Measurements from ENCODE around the gene GPX4.

DNA sequence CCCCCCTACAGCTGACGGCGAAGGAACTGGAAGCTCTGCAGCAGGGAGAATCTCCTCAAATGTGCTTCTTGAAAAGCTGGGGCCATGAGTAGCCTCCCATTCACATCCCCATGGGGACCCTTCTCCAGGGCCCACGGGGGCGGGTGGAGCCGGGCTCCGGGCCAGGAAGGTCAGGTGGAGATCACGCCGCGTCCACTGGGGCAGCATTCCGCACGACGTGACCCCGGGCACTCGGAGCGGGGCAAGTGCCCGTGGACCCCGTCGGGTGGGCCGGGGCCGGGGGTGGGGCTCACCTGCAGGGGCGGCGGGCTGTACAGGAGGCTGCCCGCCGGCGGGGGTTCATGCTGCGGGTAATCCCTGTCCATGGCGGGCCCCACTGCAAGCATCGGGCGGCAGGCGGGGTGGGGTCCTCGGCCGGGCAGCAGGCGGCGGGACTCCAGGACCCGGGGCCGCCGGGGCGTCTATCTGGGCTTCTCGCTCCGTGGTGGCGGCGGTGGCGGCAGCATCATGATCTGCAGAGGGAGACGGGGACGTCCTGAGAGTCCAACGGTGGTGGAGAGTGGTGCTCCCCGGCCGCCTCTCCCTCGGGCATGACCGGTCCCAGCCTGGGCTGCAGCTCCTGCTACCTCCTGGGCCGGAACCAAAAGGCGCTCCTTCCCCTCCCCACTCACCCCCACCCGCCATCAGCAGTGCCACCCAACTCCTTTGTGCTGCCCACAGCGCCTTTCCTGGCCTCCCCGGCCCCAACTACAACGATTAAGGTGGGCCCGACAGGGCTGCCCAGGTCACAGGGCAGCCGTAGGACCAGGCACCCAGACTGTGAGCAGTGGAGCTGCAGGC lies 50.3 kb downstream of the GPX4 start:
- TF ChIP-seq, protein P1, sequence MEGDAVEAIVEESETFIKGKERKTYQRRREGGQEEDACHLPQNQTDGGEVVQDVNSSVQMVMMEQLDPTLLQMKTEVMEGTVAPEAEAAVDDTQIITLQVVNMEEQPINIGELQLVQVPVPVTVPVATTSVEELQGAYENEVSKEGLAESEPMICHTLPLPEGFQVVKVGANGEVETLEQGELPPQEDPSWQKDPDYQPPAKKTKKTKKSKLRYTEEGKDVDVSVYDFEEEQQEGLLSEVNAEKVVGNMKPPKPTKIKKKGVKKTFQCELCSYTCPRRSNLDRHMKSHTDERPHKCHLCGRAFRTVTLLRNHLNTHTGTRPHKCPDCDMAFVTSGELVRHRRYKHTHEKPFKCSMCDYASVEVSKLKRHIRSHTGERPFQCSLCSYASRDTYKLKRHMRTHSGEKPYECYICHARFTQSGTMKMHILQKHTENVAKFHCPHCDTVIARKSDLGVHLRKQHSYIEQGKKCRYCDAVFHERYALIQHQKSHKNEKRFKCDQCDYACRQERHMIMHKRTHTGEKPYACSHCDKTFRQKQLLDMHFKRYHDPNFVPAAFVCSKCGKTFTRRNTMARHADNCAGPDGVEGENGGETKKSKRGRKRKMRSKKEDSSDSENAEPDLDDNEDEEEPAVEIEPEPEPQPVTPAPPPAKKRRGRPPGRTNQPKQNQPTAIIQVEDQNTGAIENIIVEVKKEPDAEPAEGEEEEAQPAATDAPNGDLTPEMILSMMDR (IDR thresholded peaks at IDR 0.05; ENCODE audit: extremely low read depth in 1 of 2, insufficient read depth in 1 of 2, low read depth in 1 of 2, low read length in 2 of 2): no peak
- TF ChIP-seq, protein P2, sequence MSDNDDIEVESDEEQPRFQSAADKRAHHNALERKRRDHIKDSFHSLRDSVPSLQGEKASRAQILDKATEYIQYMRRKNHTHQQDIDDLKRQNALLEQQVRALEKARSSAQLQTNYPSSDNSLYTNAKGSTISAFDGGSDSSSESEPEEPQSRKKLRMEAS (IDR thresholded peaks at IDR 0.05; ENCODE audit: insufficient read depth, insufficient read length): no peak
- no peak for TF ChIP-seq POLR2A (IDR thresholded peaks at IDR 0.05; ENCODE audit: low read depth, low read length)

Data from endothelial cell of umbilical vein (primary cell).